Muscle layer of colon (tissue), 2 donors: ENCODE data around the gene ADAMTS8.

Experiments used
- H3K27ac ChIP-seq: one replicate; pipeline ENCODE4 v1.7.0; 2013; ENCODE audit warnings: low read depth, mild to moderate bottlenecking, low read length, moderate library complexity
- H3K27me3 ChIP-seq, 2 donors: one replicate each; pipeline ENCODE4 v1.7.0; 2013; ENCODE audit warnings: low read length in 2 of 2, mild to moderate bottlenecking in 2 of 2; ENCODE audit not compliant: insufficient read depth in 2 of 2, control insufficient read depth in 1 of 2
- H3K36me3 ChIP-seq: one replicate; pipeline ENCODE4 v1.7.0; 2013; ENCODE audit warnings: mild to moderate bottlenecking, low read length; ENCODE audit not compliant: insufficient read depth
- H3K4me1 ChIP-seq: one replicate; pipeline ENCODE4 v1.7.0; 2013; ENCODE audit warnings: mild to moderate bottlenecking, low read length; ENCODE audit not compliant: insufficient read depth
- H3K4me3 ChIP-seq, 2 donors: one replicate each; pipeline ENCODE4 v1.7.0; 2013; ENCODE audit warnings: low read length in 2 of 2, low read depth in 1 of 2, mild to moderate bottlenecking in 1 of 2, moderate library complexity in 1 of 2
- H3K9ac ChIP-seq: one replicate; pipeline ENCODE4 v1.7.0; 2013; ENCODE audit warnings: low read length
- H3K9me3 ChIP-seq: one replicate; pipeline ENCODE4 v1.7.0; 2013; ENCODE audit warnings: mild to moderate bottlenecking, low read length
- donor health status: abdominal sarcoma.
- donor health status: Adenocarcinoma of cecum.

Gene ADAMTS8

DNA sequence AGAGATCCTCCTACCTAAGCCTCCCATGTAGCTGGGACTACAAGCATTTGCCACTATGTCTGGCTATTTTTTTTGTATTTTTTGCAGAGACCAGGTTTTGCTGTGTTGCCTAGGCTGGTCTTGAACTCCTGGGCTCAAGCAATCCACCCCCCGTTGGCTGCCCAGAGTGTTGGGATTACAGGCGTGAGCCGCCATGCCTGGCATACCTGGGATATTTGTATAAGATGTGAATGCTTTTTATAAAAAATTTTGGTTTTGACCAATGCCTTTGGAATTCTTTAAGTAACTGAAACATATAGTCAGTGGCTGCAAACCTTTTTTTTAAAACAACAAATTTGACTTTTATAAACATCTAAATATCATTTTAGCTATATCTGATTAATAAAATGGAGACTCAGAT lies 42.4 kb downstream of the ADAMTS8 start:
- no peak overlapping the region for H3K4me3 ChIP-seq
- H3K36me3 ChIP-seq, result no peaks in the 10 kb centered on the region
- H3K27me3 ChIP-seq, result no peaks in the 10 kb centered on the region
- H3K4me1 ChIP-seq, result peaks cover 23% of the 10 kb centered on the region
- no peaks in the 10 kb centered on the region for H3K9me3 ChIP-seq
- no peak overlapping the region for H3K27ac ChIP-seq
- H3K9ac ChIP-seq, result no peak overlapping the region

GRCh38 chr11:130383344-130384211 lies 44.8 kb downstream of the ADAMTS8 start:
- Histone ChIP-seq H3K9me3 (no peaks in the 10 kb centered on the region), H3K36me3 (no peaks in the 10 kb centered on the region), H3K4me1 (no peaks in the 10 kb centered on the region), H3K9ac (no peak overlapping the region), H3K4me3 (no peak overlapping the region), H3K27me3 (no peaks in the 10 kb centered on the region), H3K27ac (no peak overlapping the region)

DNA sequence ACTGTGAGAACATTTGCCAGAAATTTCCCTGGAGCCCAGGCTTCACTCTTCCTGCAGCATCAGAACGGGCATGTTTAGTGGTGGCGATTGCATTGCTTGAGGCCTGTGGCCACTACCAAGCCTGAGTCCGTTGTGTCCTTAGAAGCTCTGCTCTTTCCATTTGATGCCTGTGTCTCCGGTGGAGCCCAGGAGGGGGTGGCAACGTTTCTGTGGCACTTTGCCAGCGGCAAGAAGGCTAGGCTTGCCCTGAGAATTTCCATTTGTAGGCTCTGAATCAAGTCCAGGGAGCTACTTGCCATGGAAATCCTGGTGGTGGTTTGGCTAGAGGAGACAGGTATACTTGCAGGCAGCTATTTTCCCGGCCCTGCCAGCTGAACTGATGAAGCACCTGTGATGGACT lies 47.1 kb downstream of the ADAMTS8 start:
- Histone ChIP-seq H3K36me3 (no peaks in the 10 kb centered on the region), H3K4me3 (no peak overlapping the region), H3K9me3 (no peaks in the 10 kb centered on the region), H3K4me1 (no peaks in the 10 kb centered on the region), H3K9ac (no peak overlapping the region), H3K27me3 (no peaks in the 10 kb centered on the region), H3K27ac (no peak overlapping the region)

DNA sequence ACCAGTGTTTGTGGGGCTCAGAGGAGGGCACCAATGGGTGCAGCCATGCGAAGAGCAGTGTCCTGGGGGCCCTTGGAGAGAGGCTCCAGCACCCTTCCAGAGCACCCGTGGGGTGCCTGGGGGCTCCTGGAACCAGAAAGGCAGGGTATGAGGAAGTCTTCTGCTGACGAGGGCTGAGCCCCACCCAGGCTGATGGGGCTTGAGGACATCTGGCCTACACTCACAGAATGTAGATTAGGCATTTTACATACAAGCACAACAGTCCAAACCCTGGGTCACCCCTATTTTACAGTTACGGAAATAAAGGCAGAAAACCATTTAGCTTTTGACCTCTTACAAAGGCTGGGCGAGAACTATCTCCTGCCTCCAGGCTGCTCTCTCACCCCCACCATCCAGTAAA lies 47.6 kb downstream of the ADAMTS8 start:
- Histone ChIP-seq H3K4me1 (no peaks in the 10 kb centered on the region), H3K9ac (no peak overlapping the region), H3K9me3 (no peaks in the 10 kb centered on the region), H3K27me3 (no peaks in the 10 kb centered on the region), H3K27ac (no peak overlapping the region), H3K36me3 (no peaks in the 10 kb centered on the region), H3K4me3 (no peak overlapping the region)

DNA sequence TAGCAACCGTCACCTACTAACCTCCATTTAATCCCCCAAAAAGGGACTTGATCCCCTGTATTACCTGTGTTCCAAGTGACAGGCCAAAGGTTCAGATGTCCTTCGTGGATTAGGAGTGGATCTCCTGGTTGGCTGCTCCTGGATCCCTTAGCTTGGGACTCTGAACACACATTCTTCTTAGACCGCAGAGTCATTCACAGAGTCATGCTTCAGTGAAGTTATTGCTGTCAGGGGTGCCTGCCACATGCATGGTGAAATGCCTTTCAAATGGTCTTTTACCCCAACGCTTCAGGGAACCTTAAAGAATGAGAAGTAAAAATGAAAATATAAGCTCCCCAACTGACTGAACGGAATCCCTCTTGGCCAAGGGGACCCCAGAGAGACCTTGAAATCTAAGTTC lies 49.1 kb downstream of the ADAMTS8 start:
- Histone ChIP-seq H3K9ac (no peak overlapping the region), H3K27ac (no peak overlapping the region), H3K36me3 (no peaks in the 10 kb centered on the region), H3K4me3 (no peak overlapping the region), H3K9me3 (no peaks in the 10 kb centered on the region), H3K4me1 (no peaks in the 10 kb centered on the region), H3K27me3 (no peaks in the 10 kb centered on the region)

DNA sequence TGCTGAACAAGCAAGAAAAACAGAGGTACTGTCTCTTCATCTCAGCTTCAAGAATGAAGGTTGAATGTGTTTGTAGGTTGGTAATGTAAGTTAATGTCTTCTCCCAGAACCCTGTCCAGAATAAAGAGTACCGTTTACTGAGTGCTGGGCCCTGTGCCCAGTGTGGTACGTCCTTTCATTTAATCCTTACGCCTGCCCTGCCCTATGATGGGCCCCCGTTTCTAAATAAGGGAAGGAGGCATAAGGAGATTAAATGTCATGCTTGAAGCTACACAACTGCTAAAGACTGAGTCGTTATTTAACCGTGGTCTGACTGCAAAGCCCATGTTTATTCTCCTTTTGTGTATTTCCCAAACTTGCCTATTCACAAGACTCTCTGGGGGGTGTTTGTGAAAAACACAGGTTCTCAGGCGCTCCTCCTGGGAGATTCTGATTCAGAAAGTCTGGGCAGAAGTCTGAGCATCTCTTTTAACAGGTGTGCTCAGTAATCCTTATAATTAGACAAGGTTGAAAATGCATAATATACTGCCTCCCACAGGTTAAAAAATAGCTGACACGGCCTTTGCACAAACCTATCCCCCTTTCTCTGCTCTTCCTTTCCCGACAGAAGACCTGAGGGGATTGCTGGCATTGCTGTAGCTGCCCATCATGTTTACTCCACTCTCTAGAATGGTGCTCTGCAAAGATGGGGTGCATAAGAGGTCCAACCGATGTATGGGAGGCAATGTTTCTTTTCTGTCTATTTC lies 57.4 kb downstream of the ADAMTS8 start:
- no peak overlapping the region for H3K4me3 ChIP-seq
- H3K27me3 ChIP-seq, result no peaks in the 10 kb centered on the region
- no peaks in the 10 kb centered on the region for H3K36me3 ChIP-seq
- no peaks in the 10 kb centered on the region for H3K9me3 ChIP-seq
- no peak overlapping the region for H3K27ac ChIP-seq
- no peak overlapping the region for H3K9ac ChIP-seq
- no peaks in the 10 kb centered on the region for H3K4me1 ChIP-seq

DNA sequence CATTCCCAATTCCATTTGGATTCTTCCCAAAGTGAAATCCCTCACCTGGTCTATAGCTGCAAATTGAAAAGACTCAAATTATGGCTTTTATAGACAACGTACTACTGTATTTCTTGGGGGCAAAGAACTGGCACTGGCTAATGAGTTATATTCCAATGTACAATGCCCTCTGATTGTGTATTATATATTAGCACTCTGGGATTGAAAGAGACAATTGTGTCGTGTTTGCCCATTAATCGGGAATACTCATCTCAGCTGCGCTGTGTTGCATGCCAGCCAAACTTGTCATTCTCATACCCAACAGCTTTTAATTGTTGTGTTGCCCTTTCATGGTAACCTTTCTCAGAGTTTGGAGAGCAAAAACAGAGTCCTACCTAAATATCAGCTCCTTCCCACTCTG lies 58.7 kb downstream of the ADAMTS8 start:
- no peaks in the 10 kb centered on the region for H3K4me1 ChIP-seq
- H3K27ac ChIP-seq, result no peak overlapping the region
- no peaks in the 10 kb centered on the region for H3K9me3 ChIP-seq
- H3K27me3 ChIP-seq, result no peaks in the 10 kb centered on the region
- H3K4me3 ChIP-seq, result no peak overlapping the region
- no peaks in the 10 kb centered on the region for H3K36me3 ChIP-seq
- H3K9ac ChIP-seq, result no peak overlapping the region

GRCh38 chr11:130369141-130369691 lies 59.2 kb downstream of the ADAMTS8 start:
- Histone ChIP-seq H3K4me1 (no peaks in the 10 kb centered on the region), H3K27me3 (no peaks in the 10 kb centered on the region), H3K36me3 (no peaks in the 10 kb centered on the region), H3K9ac (no peak overlapping the region), H3K9me3 (no peaks in the 10 kb centered on the region), H3K27ac (no peak overlapping the region), H3K4me3 (no peak overlapping the region)

DNA sequence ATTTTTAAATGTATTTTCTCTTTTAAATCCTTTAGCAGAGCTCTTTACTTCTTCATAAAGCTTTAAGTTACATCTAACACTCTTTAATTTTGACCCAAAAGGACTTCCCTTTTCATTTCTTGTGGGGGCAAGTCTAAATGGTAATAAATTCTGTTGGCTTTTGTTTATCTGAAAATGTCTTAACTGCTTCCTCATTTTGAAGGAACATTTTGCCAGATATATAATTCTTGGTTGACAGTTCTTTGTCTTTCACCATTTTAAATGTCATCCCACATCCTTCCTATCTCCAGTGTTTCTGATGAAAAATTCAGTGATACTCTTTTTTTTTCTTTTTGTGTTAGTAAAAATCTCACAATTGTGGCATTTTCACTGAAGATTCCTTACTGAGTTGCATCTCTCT lies 69.0 kb downstream of the ADAMTS8 start:
- H3K27me3 ChIP-seq, result no peaks in the 10 kb centered on the region
- H3K4me1 ChIP-seq, result no peaks in the 10 kb centered on the region
- H3K4me3 ChIP-seq, result no peak overlapping the region
- H3K27ac ChIP-seq, result no peak overlapping the region
- no peaks in the 10 kb centered on the region for H3K9me3 ChIP-seq
- H3K9ac ChIP-seq, result no peak overlapping the region
- no peaks in the 10 kb centered on the region for H3K36me3 ChIP-seq

- H3K9me3 ChIP-seq, result no peaks in the 10 kb centered on the region
- no peaks in the 10 kb centered on the region for H3K4me1 ChIP-seq
- H3K4me3 ChIP-seq, result no peak overlapping the region
- H3K36me3 ChIP-seq, result no peaks in the 10 kb centered on the region
- H3K9ac ChIP-seq, result no peak overlapping the region
- no peaks in the 10 kb centered on the region for H3K27me3 ChIP-seq
- H3K27ac ChIP-seq, result no peak overlapping the region
Observed at GRCh38 chr11:130358398-130358797, 70.0 kb downstream of the ADAMTS8 start.
